SK-N-SH treated with all-trans-retinoic acid at 6 μM for 48 hours (cell line): ENCODE results near the gene S100P.

Source experiments
- ARNTL ChIP-seq: fragments of 450-650 bp; formaldehyde crosslinking; IDR thresholded peaks from 2 replicates; pipeline ENCODE4 v1.5.0; 2020; ENCODE audit warnings: low read depth, mild to moderate bottlenecking, moderate library complexity, borderline replicate concordance
- CREB5 ChIP-seq: fragments of 250-450 bp; sonication (Bioruptor Pico); IDR thresholded peaks from 2 replicates; pipeline ENCODE4 v1.5.1; 2020; ENCODE audit warnings: low read depth, mild to moderate bottlenecking, moderate library complexity
- ESRRG ChIP-seq: fragments of 250-450 bp; sonication (Bioruptor Pico); IDR thresholded peaks from 2 replicates; pipeline ENCODE4 v1.6.1; 2021; ENCODE audit warnings: mild to moderate bottlenecking
- PATZ1 ChIP-seq: fragments of 250-450 bp; sonication (Bioruptor Pico); IDR thresholded peaks from 2 replicates; pipeline ENCODE4 v1.8.0; 2020; ENCODE audit warnings: mild to moderate bottlenecking, moderate library complexity, borderline replicate concordance
- POU6F1 ChIP-seq: fragments of 250-450 bp; sonication (Bioruptor Pico); IDR thresholded peaks from 2 replicates; pipeline ENCODE4 v1.8.0; 2021; ENCODE audit warnings: low read depth, mild to moderate bottlenecking, moderate library complexity, borderline replicate concordance
- PPARA ChIP-seq: fragments of 250-450 bp; sonication (Bioruptor Pico); IDR thresholded peaks from 2 replicates; pipeline ENCODE4 v1.5.0; 2020; ENCODE audit warnings: mild to moderate bottlenecking, borderline replicate concordance
- RARB ChIP-seq: fragments of 250-450 bp; sonication (Bioruptor Pico); IDR thresholded peaks from 2 replicates; pipeline ENCODE4 v1.8.0; 2021; ENCODE audit warnings: mild to moderate bottlenecking, moderate library complexity
- TSHZ2 ChIP-seq: fragments of 250-450 bp; sonication (Bioruptor Pico); IDR thresholded peaks from 2 replicates; pipeline ENCODE4 v1.5.0; 2020; ENCODE audit warnings: mild to moderate bottlenecking, moderate library complexity
- ZFP3 ChIP-seq: fragments of 250-450 bp; sonication (Bioruptor Pico); IDR thresholded peaks from 2 replicates; pipeline ENCODE4 v1.5.0; 2020; ENCODE audit warnings: mild to moderate bottlenecking, moderate library complexity
- ZFP30 ChIP-seq: fragments of 450-650 bp; formaldehyde crosslinking; IDR thresholded peaks from 2 replicates; pipeline ENCODE4 v1.5.0; 2022; ENCODE audit warnings: mild to moderate bottlenecking, moderate library complexity
- ZNF70 ChIP-seq: fragments of 450-650 bp; formaldehyde crosslinking; IDR thresholded peaks from 2 replicates; pipeline ENCODE4 v1.5.0; 2020; ENCODE audit warnings: mild to moderate bottlenecking, moderate library complexity
- ZNF8 ChIP-seq: fragments of 450-650 bp; formaldehyde crosslinking; IDR thresholded peaks from 2 replicates; pipeline ENCODE4 v1.5.0; 2020; ENCODE audit warnings: mild to moderate bottlenecking, moderate library complexity

- TF ChIP-seq ZNF8 (no peak), ZNF70 (CRISPR knock-in tag) (no peak), POU6F1 (CRISPR knock-in tag) (no peak), ZFP30 (CRISPR knock-in tag) (no peak), ZFP3 (no peak), CREB5 (CRISPR knock-in tag) (no peak), PPARA (CRISPR knock-in tag) (no peak), ARNTL (CRISPR knock-in tag) (no peak), ESRRG (CRISPR knock-in tag) (no peak), RARB (CRISPR knock-in tag) (no peak), PATZ1 (no peak), TSHZ2 (no peak)
Observed at GRCh38 chr4:6663596-6664393, 29.9 kb upstream of the S100P start.
